ENCODE measurements around the gene MYO1G. TPM values are rescaled to one million over a fixed set of nuclear protein-coding genes. Genes with fewer than 3 reads are reported as not detected.
"Not testable (repeated sequence)": the region's sequence is repeated elsewhere in the genome, so short reads cannot be mapped to it uniquely, and the experiment has no call there.

The MYO1G gene
- 172 TPM for polyA plus RNA-seq (2012; ENCODE audit: insufficient read depth, insufficient read length)

GRCh38 chr7:44978511-44979366 is at the start of gene MYO1G:
Gene MYO1G (minus strand): TSS chr7:44979015. CDS start chr7:44978961, 54 bp downstream.
- peak; percentile 98 for DNase-seq (ENCODE audit: low read depth, low spot score)
- H3K4me3 ChIP-seq (ENCODE audit: low read length), result peak within 1 kb of the TSS; percentile 99

GRCh38 chr7:45028138-45028919 is 49.5 kb upstream of the MYO1G start:
- H3K4me3 ChIP-seq (ENCODE audit: low read length), result no peak overlapping the region
- DNase-seq (ENCODE audit: low read depth, low spot score), result no peak

GRCh38 chr7:45027774-45028114 is 48.9 kb upstream of the MYO1G start:
- no peak for DNase-seq (ENCODE audit: low read depth, low spot score)
- peak overlapping the region; percentile 50 for H3K4me3 ChIP-seq (ENCODE audit: low read length)

GRCh38 chr7:45026984-45027773 is 48.4 kb upstream of the MYO1G start:
- DNase-seq (ENCODE audit: low read depth, low spot score), result peak; percentile 84
- peak overlapping the region; percentile 50 for H3K4me3 ChIP-seq (ENCODE audit: low read length)

- no peak overlapping the region for H3K4me3 ChIP-seq (ENCODE audit: low read length)
- DNase-seq (ENCODE audit: low read depth, low spot score), result no peak
Observed at GRCh38 chr7:45026013-45026412, 47.2 kb upstream of the MYO1G start.

- DNase-seq (ENCODE audit: low read depth, low spot score); H3K4me3 ChIP-seq (ENCODE audit: low read length): not testable (repeated sequence)
Observed at GRCh38 chr7:45025473-45025872, 46.7 kb upstream of the MYO1G start.

GRCh38 chr7:45024126-45024744 is 45.4 kb upstream of the MYO1G start:
- no peak for DNase-seq (ENCODE audit: low read depth, low spot score)
- H3K4me3 ChIP-seq (ENCODE audit: low read length), result no peak overlapping the region

GRCh38 chr7:45021604-45022296 is 42.9 kb upstream of the MYO1G start:
- no peak for DNase-seq (ENCODE audit: low read depth, low spot score)
- no peak overlapping the region for H3K4me3 ChIP-seq (ENCODE audit: low read length)

GRCh38 chr7:45020915-45021314 is 42.1 kb upstream of the MYO1G start:
- no peak overlapping the region for H3K4me3 ChIP-seq (ENCODE audit: low read length)
- DNase-seq (ENCODE audit: low read depth, low spot score), result no peak

GRCh38 chr7:45017253-45017652 is 38.4 kb upstream of the MYO1G start:
- no peak for DNase-seq (ENCODE audit: low read depth, low spot score)
- H3K4me3 ChIP-seq (ENCODE audit: low read length), result no peak overlapping the region

GRCh38 chr7:45015313-45015712 is 36.5 kb upstream of the MYO1G start:
- DNase-seq (ENCODE audit: low read depth, low spot score), result no peak
- no peak overlapping the region for H3K4me3 ChIP-seq (ENCODE audit: low read length)

GRCh38 chr7:45013465-45013967 is 34.7 kb upstream of the MYO1G start:
- no peak for DNase-seq (ENCODE audit: low read depth, low spot score)
- no peak overlapping the region for H3K4me3 ChIP-seq (ENCODE audit: low read length)

- no peak overlapping the region for H3K4me3 ChIP-seq (ENCODE audit: low read length)
Observed at GRCh38 chr7:45007571-45008328, 28.9 kb upstream of the MYO1G start.

GRCh38 chr7:45007106-45007505 is 28.3 kb upstream of the MYO1G start:
- no peak for DNase-seq (ENCODE audit: low read depth, low spot score)
- no peak overlapping the region for H3K4me3 ChIP-seq (ENCODE audit: low read length)

More at GRCh38 chr7:45007571-45008328, 28.9 kb upstream of the MYO1G start:
- DNase-seq (ENCODE audit: low read depth, low spot score), result no peak

- H3K4me3 ChIP-seq (ENCODE audit: low read length), result no peak overlapping the region
- DNase-seq (ENCODE audit: low read depth, low spot score), result no peak
Observed at GRCh38 chr7:45003789-45004188, 25.0 kb upstream of the MYO1G start.

GRCh38 chr7:45001826-45002225 is 23.0 kb upstream of the MYO1G start:
- DNase-seq (ENCODE audit: low read depth, low spot score), result no peak
- H3K4me3 ChIP-seq (ENCODE audit: low read length), result peak overlapping the region; percentile 97

GRCh38 chr7:45001138-45001694 is 22.4 kb upstream of the MYO1G start:
- peak overlapping the region; percentile 97 for H3K4me3 ChIP-seq (ENCODE audit: low read length)
- DNase-seq (ENCODE audit: low read depth, low spot score), result peak; percentile 96
